ENCODE results near the gene LIPA. TPM values are rescaled to one million over a fixed set of nuclear protein-coding genes. Genes with fewer than 3 reads are reported as not detected.

LIPA gene
- total RNA-seq, 1 experiment from 2014 or later, result 14.9 TPM

DNA sequence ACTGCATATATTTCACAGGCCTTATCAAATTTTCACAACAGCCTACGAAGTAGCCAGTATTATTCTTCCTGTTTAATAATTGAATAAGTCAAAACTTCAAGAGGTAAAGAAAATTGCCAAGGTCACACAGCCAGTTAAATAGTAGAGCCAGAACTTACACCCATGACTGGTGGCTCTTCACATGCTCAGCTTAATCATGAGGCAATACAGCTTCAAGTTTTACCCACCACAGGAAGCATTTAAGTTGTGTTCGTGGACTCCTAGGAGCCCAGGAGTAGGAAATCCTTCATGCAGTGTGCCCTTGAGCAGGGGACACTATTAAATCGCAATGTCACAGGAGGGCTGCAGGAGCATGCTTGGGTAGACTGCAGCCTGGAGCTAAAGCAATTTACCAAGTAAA lies 11.1 kb downstream of the LIPA start:
- no peak overlapping the region for H3K4me3 ChIP-seq (ENCODE audit: insufficient read depth, low read depth, low read length)
- no peak for DNase-seq
- H3K36me3 ChIP-seq (replicated peaks; ENCODE audit: control insufficient read depth, insufficient read depth, low read length), result no peaks in the 10 kb centered on the region; the same call in 1 of the 2 replicates
- H3K27me3 ChIP-seq (ENCODE audit: control insufficient read depth, insufficient read depth, low read length), result no peaks in the 10 kb centered on the region

DNA sequence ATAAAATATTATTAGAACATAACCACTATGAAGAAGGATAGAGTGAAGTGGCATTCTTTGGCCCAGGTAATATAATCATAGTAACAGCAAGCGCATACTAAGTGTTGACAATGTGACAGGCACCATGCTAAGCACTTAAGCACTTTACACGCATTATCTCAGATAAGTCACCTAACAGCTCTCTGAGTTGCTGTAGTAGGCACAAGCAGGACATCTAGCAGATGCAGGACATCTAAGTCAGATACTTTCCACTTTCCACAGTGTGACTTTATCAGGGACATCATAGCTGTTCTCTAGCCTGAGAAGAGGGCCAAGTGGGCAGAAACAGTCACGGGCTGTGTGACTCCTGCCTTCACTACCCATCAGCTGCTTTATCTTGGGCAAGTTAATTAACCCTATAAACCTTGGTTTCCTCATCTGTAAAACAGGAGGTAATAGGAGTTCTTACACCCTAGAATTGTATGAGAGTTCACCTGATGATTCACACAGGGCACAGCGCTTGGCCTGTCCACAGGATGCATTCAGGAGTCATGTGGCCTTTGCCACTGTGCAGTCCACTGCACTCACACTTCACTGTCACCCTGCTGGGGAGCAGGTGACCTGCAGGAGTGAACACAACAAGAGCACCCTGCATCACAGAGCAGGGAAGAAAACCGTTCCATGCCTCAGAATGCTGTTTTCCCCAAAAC lies 12.5 kb downstream of the LIPA start:
- Histone ChIP-seq H3K27me3 (ENCODE audit: control insufficient read depth, insufficient read depth, low read length) (no peaks in the 10 kb centered on the region), H3K4me3 (ENCODE audit: insufficient read depth, low read depth, low read length) (no peak overlapping the region), H3K36me3 (replicated peaks; ENCODE audit: control insufficient read depth, insufficient read depth, low read length) (no peaks in the 10 kb centered on the region; the same call in 1 of the 2 replicates)
- no peak for DNase-seq

DNA sequence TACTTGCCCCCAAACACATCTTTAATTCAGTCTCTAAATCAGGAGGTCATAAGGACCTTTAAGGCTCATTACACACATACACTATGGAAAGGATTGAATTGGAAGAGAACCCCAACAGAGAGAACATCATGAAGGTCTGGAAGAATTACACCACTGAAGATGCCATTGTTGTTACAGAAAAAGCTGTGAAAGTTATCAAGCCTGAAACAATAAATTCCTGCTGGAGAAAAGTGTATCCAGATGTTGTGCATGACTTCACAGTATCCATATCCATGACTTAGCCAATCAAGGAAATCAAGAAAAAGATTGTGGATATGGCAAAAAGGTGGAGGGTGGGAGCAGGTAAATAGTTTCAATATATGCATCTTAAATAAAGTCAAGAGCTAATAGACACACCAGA lies 13.7 kb downstream of the LIPA start:
- no peaks in the 10 kb centered on the region for H3K27me3 ChIP-seq (ENCODE audit: control insufficient read depth, insufficient read depth, low read length)
- DNase-seq, result no peak
- H3K4me3 ChIP-seq (ENCODE audit: insufficient read depth, low read depth, low read length), result no peak overlapping the region
- no peaks in the 10 kb centered on the region; the same call in 1 of the 2 replicates for H3K36me3 ChIP-seq (replicated peaks; ENCODE audit: control insufficient read depth, insufficient read depth, low read length)

DNA sequence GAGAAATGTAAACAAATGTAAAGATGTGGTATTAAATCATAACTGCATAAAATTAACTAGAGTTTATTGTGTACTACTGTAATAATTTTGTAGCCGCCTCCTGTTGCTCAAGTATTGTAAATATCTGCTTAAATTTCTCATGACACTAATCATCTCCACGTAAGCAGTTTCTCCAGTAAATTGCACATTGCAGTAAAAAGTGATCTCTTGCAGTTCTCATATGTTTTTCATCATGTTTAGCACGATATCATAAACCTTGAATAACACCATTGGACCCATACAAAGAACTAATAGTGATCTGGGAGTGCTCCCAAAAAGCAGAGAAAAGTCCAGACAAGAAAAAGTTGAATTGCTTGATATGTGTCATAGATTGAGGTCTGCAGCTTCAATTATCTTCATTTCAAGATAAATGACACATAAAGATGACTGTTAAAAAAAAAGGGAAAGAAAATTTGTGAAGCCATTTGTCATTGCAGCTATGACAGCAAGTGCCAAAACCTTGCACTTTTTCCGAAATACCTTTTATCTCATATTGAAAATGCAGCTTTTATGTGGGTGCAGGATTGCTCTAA lies 15.3 kb downstream of the LIPA start:
- no peak overlapping the region for H3K4me3 ChIP-seq (ENCODE audit: insufficient read depth, low read depth, low read length)
- no peaks in the 10 kb centered on the region for H3K27me3 ChIP-seq (ENCODE audit: control insufficient read depth, insufficient read depth, low read length)
- H3K36me3 ChIP-seq (replicated peaks; ENCODE audit: control insufficient read depth, insufficient read depth, low read length), result no peaks in the 10 kb centered on the region; the same call in 1 of the 2 replicates

DNA sequence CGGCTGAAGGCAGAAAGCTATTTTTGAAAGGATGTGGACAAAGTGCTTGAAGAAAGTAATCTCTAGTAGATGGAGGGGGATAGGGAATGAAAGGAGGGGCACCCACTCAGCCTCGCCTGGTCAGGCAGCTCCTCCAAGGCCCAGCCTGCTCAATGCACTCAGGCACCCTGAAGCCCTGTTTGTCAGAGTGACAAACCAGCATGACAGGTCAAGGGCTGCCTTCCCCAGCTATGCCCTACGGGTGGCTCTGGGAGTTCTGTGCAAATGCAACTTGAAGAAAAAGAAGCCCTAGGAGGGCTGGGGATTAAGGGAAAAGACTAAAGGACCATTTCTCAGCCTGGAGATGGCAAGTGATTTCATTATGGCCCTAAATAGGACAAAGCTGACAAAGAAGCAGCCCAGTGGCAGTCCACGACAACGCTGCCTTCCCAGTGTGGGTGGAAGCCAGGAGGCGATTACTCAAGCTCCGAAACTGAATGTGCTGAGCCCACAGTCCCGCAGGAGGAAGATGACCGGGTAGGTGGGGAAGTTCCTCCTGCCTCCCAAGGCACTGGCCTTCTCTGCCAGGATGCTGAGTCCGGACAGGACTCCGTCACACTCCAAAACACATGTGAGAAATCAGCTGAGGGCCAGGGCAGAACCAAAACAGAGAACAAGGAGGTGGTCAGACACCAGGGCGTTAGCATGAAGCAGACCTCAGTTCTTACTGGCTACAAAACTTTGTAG lies 16.3 kb downstream of the LIPA start:
- Histone ChIP-seq H3K36me3 (replicated peaks; ENCODE audit: control insufficient read depth, insufficient read depth, low read length) (no peaks in the 10 kb centered on the region; the same call in 1 of the 2 replicates), H3K27me3 (ENCODE audit: control insufficient read depth, insufficient read depth, low read length) (no peaks in the 10 kb centered on the region), H3K4me3 (ENCODE audit: insufficient read depth, low read depth, low read length) (no peak overlapping the region)
- DNase-seq, result peak; percentile 26

More for the DNA sequence above, 15.3 kb downstream of the LIPA start:
- DNase-seq, result no peak

DNA sequence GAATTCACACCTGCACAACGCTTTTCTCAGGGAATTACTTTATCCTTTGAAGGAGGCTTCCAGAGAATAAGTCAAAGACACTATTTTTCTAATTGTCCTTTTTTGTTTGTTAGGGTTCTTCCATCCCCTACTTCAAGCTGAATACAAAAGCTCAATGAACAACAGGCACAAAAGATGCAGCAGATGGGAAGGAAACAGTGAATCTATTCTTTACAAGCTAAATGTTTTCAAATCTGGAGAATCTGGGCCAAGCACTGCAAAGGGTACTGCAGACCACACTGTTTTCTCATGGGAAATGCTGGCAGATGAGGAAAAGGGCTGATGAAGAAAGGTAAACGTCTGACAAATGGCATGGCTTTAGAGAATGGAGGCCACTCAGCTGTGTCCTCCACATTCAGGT lies 18.5 kb downstream of the LIPA start:
- H3K36me3 ChIP-seq (replicated peaks; ENCODE audit: control insufficient read depth, insufficient read depth, low read length), result no peaks in the 10 kb centered on the region; the same call in 1 of the 2 replicates
- DNase-seq, result no peak
- H3K27me3 ChIP-seq (ENCODE audit: control insufficient read depth, insufficient read depth, low read length), result no peaks in the 10 kb centered on the region
- no peak overlapping the region for H3K4me3 ChIP-seq (ENCODE audit: insufficient read depth, low read depth, low read length)

DNA sequence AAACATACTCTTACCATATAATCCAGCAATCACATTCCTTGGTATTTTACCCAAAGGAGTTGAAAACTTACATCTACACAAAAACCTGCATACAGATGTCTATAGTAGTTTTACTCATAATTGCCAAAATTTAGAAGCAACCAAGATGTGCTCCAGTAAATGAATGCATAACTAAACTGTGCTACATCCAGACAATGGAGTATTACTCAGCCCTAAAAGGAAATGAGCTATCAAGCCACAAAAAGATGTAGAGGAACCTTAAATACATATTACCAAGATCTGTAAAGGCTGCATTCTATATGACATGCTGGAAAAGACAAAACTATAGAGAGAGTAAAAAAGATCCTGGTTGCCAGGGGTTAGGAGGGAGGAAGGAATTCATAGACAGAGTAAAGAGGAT lies 22.6 kb downstream of the LIPA start:
- Histone ChIP-seq H3K27me3 (ENCODE audit: control insufficient read depth, insufficient read depth, low read length) (no peaks in the 10 kb centered on the region), H3K4me3 (ENCODE audit: insufficient read depth, low read depth, low read length) (no peak overlapping the region), H3K36me3 (replicated peaks; ENCODE audit: control insufficient read depth, insufficient read depth, low read length) (no peaks in the 10 kb centered on the region; the same call in none of the 2 replicates)
- no peak for DNase-seq

DNA sequence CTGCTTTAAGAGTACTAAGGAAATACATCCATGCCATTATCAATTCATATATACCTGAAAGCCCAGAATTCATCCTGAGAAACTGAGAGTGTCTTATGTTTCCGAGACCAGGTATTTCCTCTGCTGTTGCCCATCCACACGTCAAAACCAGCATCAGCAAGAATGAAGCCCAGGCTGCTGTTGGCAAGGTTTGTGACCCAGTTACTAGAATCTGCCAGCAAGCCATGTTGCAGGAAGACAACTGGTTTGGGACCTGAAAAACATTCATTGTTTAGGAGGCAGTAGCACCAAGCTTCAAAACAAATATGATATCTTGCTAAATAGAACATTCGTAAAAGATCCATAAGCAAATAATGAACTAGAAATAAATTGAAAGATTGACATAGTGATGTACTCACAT lies 23.4 kb downstream of the LIPA start:
- no peak for DNase-seq
- H3K4me3 ChIP-seq (ENCODE audit: insufficient read depth, low read depth, low read length), result no peak overlapping the region
- H3K36me3 ChIP-seq (replicated peaks; ENCODE audit: control insufficient read depth, insufficient read depth, low read length), result no peaks in the 10 kb centered on the region; the same call in none of the 2 replicates
- no peaks in the 10 kb centered on the region for H3K27me3 ChIP-seq (ENCODE audit: control insufficient read depth, insufficient read depth, low read length)

DNA sequence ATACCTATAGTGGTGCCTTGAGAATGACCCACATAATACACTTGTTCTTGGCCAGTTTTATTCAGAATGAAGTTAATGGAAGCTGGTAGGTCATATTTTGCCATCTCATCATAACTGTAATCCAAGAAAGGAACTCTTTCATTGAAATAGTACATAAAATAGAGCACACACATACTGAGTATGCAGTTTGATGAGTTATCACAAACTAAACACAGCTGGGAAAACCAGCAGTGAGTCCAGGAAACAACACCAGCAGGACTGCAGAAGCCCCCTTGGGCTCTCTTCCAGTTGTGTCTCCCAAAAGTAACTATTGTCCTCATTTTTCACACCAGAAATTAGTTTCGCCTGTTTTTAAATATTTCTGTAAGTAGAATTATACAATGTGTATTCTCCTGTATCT lies 24.7 kb downstream of the LIPA start:
- DNase-seq, result no peak
- no peaks in the 10 kb centered on the region; the same call in none of the 2 replicates for H3K36me3 ChIP-seq (replicated peaks; ENCODE audit: control insufficient read depth, insufficient read depth, low read length)
- no peaks in the 10 kb centered on the region for H3K27me3 ChIP-seq (ENCODE audit: control insufficient read depth, insufficient read depth, low read length)
- no peak overlapping the region for H3K4me3 ChIP-seq (ENCODE audit: insufficient read depth, low read depth, low read length)

DNA sequence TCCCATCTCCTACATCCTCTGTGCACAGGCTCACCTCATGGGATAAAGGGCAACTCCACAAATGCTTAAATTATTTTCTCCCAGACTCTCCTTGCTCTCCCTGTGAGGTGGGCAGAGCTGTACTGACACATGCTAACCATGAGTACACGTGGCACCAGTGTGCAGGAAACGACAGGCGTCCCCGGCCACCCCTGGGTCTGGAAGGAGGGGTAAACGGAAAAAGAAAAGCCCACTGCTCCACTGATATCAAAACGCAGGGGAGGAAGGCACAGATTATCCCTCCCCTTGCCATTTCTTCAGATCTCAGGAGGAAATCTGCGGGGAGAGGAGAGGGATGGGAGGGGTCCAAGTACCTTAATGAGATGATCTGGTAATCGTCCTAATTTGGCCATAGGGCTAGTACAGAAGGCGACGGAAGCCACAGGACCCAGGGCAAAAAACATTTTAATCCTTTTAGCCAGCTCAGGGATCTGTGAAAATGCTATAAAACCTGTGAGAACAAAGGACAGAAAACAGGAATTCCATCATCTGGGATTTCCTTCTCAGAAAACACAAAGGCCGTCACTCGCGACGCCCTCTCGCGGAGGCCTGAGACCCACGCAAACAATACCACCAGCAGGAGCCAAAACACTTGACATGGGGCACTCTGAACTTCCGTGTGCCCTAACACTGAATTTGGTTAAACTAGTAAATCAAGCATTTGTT lies 26.7 kb downstream of the LIPA start:
- no peaks in the 10 kb centered on the region; the same call in none of the 2 replicates for H3K36me3 ChIP-seq (replicated peaks; ENCODE audit: control insufficient read depth, insufficient read depth, low read length)
- DNase-seq, result no peak
- H3K4me3 ChIP-seq (ENCODE audit: insufficient read depth, low read depth, low read length), result no peak overlapping the region
- no peaks in the 10 kb centered on the region for H3K27me3 ChIP-seq (ENCODE audit: control insufficient read depth, insufficient read depth, low read length)

DNA sequence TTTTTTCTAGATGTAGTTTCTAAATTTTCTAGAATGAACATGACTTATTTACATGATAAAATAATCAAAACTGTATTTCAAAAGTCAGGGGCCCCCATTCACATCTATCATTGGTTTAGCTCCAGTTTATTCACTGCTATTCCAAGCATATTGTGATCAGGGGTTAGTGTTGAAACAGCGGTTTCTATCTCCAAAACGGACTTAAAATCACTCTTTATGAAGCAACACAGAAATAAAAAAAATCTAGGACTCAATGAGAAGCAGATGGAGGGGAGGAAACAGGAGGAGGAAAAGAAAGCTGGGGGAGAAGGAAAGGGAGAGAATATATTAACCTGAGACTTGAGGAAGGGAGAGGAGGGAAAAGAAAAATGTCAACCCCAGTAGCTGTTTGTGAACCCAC lies 29.7 kb downstream of the LIPA start:
- Histone ChIP-seq H3K36me3 (replicated peaks; ENCODE audit: control insufficient read depth, insufficient read depth, low read length) (no peaks in the 10 kb centered on the region), H3K4me3 (ENCODE audit: insufficient read depth, low read depth, low read length) (no peak overlapping the region)
- no peak for DNase-seq

DNA sequence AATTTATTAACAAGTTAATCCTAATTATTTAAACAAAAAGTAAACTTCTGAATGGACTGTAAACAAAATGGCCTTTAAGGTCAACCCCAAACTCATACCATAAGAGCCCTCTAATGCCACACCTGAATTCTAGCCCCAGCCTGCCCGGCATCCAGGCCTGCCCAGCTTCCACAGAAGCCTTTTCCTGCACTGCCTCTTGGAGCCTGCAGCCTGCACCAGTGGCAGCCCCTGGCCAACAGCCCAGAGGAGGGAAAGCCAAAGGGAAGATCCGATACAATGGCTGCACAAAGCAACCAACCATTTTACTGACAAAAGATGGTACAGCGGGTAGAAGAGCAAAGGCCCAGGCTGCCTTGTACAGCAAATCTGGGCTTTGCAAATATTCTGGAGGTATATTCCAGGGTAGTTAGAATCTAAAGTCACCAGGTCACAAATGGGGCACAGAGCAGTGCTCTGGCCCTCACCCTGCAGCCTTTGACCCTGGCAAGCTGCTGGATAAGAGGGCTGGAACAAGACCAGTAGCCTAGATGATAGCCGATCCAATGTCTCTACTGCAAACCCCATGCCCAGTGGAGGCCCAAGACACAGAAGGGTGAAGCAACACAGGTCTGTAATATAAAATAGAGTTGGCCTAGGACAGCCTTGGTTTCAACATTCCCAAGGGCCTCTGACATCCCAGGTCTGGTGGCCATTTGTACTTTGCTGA lies 31.9 kb downstream of the LIPA start:
- Histone ChIP-seq H3K4me3 (ENCODE audit: insufficient read depth, low read depth, low read length) (no peak overlapping the region), H3K36me3 (replicated peaks; ENCODE audit: control insufficient read depth, insufficient read depth, low read length) (no peaks in the 10 kb centered on the region), H3K27me3 (ENCODE audit: control insufficient read depth, insufficient read depth, low read length) (no peaks in the 10 kb centered on the region)
- no peak for DNase-seq

More for the DNA sequence above, 29.7 kb downstream of the LIPA start:
- no peaks in the 10 kb centered on the region for H3K27me3 ChIP-seq (ENCODE audit: control insufficient read depth, insufficient read depth, low read length)

DNA sequence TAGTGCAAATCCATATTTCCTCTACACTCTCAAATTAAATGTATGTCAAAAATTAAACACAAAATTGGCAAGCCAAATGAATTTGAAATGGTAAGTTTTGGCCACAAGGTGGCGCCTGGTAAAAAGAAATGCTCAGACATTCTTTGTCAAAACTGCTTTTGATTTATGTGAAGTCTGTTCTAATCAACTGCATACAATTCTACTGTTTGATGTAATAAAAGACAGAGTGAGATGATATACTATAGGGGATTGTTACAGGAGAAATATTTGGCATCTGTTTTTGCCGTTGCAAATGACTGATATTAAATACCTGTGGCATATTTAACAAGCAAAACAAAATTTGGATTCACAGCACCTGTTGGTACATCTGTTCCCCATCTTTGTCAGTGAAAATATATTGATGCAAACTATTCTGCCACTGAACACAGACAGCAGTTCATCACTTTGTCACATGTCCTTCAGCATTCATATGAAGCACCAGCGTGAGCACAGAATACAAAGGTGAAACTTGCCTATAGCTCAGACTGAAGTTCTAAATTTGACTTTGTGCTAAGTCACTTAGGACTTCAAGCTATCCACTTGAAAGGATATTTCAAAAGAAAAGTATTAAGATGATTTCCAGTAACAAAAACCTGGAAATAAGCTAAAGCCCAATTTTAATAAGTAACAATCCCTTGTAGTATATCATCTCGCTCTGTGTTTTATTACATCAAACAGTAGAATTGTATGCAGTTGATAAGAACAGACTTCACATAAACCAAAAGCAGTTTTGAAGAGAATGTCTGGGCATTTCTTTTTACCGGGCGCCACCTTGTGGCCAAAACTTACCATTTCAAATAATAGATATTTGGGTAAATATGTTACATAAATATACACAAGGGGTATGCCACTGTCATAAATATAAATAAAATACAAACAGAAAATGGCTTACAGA lies 34.3 kb downstream of the LIPA start:
- Histone ChIP-seq H3K36me3 (replicated peaks; ENCODE audit: control insufficient read depth, insufficient read depth, low read length) (no peaks in the 10 kb centered on the region), H3K27me3 (ENCODE audit: control insufficient read depth, insufficient read depth, low read length) (no peaks in the 10 kb centered on the region), H3K4me3 (ENCODE audit: insufficient read depth, low read depth, low read length) (no peak overlapping the region)
- DNase-seq, result peak; percentile 38
